Gastrocnemius medialis (tissue), 4 donors: ENCODE measurements around the gene OR2V2.

Experiments used
- CTCF ChIP-seq, 5 experiments: fragments of 450-650 bp in 3 of 5; fragments of 200-600 bp in 2 of 5; sonication (generic) in 2 of 5; IDR thresholded peaks in 4 of 5; conservative IDR thresholded peaks in 1 of 5; 1 replicate in 4 of 5; 2 replicates in 1 of 5; pipeline ENCODE4 v1.5.1; 2016 to 2019; ENCODE audit warnings: antibody characterized with exemption in 5 of 5, mild to moderate bottlenecking in 3 of 5, moderate library complexity in 3 of 5
- POLR2A ChIP-seq, 2 donors: fragments of 450-650 bp; IDR thresholded peaks; one replicate each; pipeline ENCODE4 v1.6.1; 2017; ENCODE audit warnings: antibody characterized with exemption in 2 of 2, mild to moderate bottlenecking in 2 of 2, moderate library complexity in 2 of 2

DNA sequence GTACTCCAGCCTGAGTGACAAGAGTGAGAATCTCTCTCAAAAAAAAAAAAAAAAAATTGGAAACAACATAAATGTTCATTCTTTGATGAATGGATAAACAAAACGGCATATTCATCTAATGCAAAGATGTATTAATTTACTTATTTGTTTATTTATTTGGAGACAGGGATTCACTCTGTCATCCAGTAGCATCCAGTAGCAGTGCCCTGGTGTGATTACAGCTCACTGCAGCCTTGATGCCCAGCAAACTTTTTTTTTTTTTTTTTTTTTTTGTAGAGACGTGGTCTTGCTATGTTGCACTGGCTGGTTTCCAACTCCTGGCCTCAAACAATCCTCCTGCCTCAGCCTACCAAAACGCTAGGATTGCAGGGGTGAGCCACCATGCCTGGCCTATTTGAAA is 24.4 kb downstream of the OR2V2 start:
- no peak for TF ChIP-seq POLR2A (IDR thresholded peaks at IDR 0.05)
- no peak for TF ChIP-seq CTCF (IDR thresholded peaks at IDR 0.05 in 4 of 5, conservative IDR thresholded peaks at IDR 0.05 in 1 of 5)
